NCI-H187 treated with DMSO at 0.1 percent for 48 hours (cell line): ENCODE data around the gene SLC39A8.
"Not testable (repeated sequence)": the region's sequence is repeated elsewhere in the genome, so short reads cannot be mapped to it uniquely, and the experiment has no call there.

ENCODE experiments used
- DNase-seq: peaks from one replicate; lab custom pipeline; 2025; lab: John Stamatoyannopoulos, UW

SLC39A8 gene

DNA sequence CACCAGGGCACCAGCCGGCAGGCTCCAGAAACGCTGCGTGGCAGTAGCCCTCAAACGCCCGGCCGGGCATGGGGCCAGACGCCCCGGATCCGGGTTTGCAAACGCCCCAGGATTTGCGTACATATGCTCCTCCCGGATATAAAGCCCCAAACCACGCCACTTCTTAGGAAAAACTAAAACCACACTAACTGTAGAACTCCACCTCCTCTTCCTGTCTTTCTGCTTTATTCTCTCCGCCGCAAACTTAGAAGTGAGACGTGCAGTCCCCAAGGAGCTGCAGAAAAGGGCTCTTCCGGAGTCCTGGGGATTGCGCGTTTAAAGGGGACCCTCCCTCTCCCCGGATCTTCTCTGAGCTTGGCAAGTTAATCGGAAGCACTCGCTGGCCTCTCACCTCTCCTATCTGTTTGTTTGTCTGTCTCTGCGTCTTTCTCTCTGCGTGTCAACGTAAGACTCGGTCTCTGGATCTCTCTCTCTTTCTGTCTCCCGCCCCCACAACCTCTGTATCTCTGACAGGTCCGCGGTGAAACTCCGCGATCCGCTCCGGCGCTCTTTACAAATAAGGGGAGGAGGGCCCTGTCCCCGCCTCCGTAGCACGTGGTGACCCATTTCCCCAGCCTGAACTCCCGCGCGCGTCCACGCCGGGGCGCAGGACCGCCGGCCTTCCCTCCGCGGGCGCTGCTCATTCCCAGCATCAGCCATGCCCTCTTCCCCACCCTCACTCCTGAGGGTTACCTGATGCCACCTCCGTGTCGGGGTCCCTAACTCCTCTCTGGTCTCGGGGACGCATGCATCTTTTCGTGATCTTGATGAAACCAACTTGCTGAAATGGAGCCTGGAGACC lies at the start of gene SLC39A8:
TSS of gene SLC39A8 (minus strand) at position 529 of the 841 bp plus-strand sequence. CDS start 820 bp downstream, outside the sequence.
- no peak for DNase-seq

DNA sequence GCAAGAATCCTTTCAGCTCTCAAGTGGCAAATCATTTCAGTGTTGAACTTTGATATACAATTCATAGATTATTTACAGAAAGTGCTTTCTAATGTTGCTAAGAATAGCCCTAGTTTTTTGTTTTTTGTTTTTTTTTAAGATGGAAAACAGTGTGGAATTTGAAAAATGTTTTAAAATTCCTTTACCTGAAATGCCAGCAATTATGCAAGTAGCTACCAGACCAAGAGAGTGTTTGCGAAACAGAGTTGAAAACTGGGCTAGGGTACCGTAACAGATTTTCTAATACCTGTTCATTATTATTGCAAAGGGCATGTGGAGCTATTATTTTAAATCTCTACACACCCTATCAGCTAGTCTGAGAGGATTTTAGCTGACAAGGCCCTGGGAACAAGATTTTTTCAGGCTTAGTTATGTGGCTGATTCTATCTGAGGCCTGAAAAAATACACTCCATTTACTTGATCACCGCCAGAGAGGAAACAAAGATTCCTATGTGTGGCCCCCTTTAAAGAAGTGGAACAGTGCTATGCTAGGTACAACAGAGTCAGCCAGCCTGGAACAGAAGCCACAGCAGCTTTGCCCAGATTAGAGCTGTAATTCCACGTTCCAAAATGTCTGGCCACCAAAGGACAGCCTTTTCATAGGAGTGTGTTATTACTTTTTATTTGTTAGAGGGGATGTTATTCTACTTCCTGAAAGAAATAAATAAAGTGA lies 46.9 kb upstream of the SLC39A8 start:
- no peak for DNase-seq

DNA sequence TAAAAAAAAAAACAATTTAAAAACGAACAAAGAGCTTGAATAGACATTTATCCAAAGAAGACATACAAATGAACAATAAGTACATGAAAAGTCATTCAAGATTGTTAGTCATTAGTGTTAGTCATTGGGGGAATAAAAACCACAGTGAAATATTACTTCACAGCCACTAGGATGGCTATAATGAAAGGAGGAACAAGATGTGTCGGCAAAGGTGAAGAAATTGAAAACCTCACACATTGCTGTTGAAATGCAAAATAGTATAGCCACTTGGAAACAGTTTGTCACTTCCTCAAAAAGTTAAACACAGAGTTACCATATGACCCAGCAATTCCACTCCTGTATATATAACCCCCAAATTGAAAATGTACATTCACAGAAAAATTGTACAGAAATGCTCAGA lies 45.2 kb upstream of the SLC39A8 start:
- no peak for DNase-seq

DNA sequence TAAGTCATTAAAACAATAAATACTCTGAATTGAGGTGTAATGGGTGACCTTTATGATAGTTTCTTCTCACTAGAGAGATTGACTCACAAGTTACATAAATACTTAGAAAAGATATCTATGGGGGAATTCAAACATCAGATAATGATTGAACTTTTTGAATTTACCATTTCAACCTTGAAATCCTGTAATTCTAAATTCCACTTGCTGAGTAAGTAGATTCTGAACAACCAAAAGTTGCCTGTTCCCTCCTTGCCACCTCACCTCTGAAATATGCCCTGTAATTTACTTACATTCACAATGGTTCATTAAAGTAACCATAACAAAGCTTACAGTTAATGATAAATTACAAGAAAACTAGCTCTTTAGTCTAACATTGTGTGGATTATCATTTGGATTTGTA lies 43.3 kb upstream of the SLC39A8 start:
- DNase-seq = no peak

DNA sequence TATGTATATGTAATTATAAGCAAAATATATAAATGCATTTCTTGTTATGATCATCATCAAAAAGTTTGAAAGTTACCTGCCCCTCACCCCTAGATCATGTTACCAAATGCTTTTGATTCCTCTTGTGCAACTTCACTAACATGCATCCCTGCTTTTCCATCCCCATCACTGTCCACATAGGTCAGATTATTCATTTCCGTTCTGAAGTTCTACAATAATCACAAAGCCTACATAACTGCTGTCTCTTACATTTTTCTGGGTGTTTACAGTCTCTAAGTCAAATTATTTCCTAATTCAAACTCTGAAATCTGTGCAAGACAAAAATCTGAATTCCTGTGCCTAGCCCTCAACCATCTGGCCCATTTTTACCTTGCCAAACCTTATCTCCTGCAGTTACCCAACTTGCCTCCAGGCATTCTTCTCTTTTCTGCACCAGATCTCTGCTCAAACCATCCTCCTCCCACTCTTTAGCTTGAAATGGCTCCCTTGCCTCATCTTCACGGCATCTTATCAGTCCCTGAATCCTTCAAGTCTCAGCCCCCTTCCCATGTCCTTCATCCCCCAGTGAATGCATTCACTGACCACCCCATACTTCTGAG lies 42.4 kb upstream of the SLC39A8 start:
- no peak for DNase-seq

DNA sequence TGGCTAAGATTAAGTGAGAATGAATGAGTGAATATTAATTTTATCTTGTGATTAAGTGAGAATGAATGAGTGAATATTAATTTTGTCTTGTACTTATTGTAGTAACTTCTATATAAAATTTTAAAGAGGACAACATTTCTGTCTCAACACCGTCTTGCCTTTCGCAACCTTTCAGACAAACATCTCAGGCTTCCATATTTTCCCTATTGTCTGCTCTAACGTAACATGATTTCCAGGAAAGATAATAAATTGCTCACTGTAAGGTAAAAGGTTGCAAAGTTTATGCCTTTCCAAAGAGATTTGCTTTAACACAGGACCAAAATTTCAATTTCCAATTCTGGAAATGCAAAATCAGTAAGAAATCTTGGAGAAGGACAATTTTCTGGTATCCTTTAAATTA lies 41.7 kb upstream of the SLC39A8 start:
- DNase-seq = no peak

DNA sequence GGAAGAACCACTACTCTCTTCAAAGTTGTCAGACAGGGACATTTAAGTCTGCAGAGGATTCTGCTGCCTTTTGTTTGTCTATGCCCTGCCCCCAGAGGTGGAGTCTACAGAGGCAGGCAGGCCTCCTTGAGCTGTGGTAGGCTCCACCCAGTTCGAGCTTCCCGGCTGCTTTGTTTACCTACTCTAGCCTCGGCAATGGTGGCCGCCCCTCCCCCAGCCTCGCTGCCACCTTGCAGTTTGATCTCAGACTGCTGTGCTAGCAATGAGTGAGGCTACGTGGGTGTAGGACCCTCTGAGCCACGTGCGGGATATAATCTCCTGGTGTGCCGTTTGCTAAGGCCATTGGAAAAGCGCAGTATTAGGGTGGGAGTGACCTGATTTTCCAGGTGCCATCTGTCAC lies 35.0 kb upstream of the SLC39A8 start:
- DNase-seq = not testable (repeated sequence)

DNA sequence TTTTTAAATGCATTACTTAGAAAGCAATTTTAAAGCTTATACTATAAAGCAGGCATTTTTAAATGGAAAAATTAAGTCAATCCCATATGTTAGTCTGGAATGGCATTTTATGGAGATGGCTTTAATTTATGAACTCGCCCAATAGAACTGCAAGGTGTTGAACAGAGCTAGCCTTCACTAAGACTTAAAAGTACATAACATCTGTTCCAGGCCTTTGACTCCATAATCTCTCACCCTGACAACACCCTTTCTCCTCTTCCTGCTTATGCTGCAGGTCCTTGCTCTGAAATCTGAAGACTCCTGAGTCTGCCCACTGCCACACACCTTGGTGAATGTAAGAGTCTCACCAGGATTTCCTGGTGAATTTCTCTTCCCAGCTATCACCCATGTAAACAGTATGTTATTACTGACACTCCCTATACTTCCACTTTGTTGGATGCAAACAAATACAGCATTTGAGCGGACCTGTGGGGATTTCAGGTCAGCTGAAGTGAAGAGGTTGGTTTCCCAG lies 17.7 kb upstream of the SLC39A8 start:
- DNase-seq = no peak

DNA sequence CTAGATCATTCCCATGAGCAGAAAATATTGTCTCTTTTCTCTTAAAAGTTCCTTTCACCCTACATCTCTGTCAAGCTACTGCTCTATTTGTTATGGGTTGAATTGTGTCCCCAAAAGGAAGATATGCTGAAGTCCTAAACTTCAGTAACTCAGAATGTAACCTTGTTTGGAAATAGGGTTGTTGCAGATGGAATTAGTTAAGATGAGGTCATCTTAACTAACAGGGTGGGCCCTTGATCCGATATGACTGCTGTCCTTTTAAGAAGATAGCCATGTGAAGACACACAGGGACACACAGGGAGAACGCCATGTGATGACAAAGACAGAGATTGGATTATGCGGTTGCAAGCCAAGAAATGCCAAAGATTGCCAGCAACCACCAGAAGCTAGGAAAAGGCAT lies 12.8 kb upstream of the SLC39A8 start:
- DNase-seq = no peak

DNA sequence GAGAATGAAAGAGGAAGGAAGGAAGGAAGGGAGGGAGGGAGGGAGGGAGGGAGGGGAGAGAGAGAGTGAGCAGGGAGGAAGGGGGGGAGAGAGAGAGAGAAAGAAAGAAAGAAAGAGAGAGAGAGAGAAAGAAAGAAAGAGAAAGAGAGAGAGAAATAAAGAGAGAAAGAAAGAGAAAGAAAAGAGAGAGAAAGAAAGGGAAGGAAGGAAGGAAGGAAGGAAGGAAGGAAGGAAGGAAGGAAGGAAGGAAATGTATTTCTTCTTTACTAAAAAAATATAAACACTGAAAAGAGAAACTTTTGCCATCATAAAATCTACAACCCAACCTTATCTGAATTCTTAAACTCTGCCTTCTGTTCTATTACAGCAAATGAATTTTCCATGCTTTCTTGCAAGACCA lies 12.4 kb upstream of the SLC39A8 start:
- not testable (repeated sequence) for DNase-seq

DNA sequence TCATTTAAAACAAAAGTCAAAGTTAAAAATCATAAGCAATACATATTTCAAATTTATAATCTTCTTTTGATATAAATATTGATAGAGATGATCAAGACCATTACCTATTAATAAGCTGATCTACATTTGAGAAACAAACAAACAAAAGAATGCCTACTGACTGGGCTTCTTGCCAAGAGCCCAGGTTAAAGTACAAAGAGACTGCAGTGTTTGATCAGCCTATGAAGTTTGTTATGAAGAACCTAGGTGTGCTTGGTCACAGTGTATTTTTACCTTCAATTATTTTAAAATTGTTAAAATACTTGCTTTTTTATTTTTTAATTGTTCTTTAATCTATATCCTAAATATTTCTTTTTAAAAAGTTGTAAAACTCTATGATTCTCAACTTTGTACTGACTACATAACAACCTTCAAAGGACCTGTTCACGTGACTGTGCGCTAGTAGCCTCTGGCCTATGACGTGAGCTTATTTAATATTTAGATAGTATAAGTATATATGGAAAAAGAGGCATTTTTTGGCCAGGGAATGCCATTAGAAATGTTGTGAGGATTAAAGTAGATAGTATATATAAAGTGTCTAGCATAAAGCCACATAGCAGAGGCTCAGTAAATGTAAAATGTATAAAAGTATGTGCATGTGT lies 11.4 kb upstream of the SLC39A8 start:
- no peak for DNase-seq

DNA sequence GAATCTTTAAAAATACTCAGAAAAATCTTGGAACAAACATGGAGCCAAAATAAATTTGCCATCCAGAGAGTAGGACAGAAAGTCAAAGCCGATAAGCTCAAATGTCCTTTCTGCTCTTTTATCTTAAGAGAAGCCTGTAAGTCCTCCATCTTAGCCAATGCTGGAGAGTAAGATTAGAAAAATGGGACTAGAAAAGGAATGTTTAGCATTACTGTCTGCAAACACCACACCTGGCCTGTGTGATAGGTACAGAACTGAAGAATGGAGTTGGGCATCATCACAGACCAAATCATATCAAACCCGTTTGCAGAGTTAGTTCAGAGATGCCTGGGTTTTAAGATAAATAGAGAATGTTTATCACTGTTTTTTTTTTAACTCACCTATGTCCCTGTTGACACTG lies 10.5 kb upstream of the SLC39A8 start:
- no peak for DNase-seq

DNA sequence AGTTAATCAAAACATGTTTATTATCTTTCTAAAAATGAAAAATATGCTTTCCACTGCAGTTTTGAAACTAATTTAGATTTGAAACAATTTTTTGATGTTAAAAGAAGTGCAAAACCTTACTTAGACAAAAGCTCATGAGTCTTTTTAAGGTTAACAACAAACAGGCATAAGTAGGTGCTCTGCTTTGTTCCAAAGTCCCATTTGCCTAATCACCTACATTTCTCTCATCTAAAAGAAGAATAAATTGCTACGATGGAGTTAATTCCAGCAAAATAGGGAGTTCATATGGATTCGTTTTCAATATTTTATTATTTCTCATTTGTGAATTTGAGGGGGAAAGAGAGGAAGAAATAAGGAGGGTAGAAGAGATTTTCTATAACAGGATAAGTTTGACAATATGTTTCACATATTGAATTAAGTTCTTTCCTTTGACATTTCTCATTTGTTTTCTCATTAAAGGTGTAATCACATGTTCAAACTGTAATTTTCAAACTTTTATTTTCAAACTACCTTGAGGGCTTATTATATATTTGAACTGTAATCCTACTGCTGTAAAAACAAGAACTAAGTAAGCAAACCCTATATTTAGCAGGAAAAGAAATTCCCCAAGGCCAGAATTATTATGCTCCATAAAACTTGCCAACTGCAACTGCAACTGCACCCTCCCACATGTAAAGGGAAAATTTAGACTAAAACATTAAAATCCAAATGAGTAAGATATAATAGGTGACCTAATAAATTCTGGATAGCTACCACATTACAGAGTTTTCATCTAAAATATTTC lies 9.6 kb upstream of the SLC39A8 start:
- DNase-seq = no peak

DNA sequence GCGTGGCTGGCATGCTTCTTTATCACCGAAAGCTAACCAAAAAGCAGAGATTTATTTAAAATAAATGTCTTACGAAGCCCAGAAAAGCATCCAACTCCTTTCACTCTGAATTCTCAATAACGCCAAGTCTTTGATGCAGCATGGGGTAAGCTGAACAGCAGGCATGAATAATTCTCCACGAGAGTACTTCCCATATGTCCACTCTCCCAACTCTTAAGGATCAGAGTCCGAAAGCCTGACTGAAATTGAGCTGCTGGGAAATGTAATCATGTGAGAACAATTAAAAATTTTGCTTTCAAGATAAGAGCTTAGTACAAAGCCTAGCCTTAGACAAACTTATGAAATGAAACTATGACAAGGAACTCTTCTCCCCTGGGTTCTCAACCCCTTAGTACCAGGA lies 7.5 kb upstream of the SLC39A8 start:
- DNase-seq = no peak

DNA sequence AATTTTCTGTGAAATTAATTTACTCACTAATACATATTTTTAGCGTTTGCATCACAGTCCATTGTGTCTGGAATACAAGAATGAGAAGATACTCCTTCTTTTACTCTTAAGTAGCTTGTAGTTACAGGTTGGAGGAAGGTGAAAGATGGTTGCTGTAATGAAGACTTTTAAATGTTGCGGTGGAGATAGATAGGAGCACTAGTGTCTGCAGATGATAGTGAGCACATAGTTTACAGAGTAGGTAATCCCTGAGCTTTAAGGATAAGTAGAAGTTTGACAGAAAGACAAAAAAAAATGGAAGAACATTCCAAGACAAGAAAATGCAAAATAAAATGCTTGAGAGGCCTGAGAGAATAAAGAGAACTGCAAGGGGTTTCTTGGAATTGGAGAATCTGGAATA lies 5.4 kb upstream of the SLC39A8 start:
- no peak for DNase-seq

DNA sequence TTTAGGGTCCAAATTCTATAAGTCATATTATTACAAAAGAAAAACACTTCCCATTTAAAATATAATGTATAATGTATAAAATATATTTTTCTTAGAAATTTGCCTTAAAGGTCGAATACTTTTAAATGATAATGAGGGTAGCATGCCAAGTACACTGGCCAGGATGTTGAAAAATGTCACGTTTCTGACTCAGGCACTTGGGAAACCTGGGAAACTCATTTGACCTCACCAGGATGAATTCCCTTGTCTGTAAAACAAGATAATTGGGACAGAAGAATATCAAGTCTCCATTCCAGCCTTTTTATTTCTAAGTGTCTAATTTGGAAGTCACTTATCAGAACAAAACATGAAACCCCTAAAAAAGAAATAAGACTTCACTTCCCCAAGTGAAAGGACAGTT lies 3.4 kb upstream of the SLC39A8 start:
- DNase-seq = no peak

DNA sequence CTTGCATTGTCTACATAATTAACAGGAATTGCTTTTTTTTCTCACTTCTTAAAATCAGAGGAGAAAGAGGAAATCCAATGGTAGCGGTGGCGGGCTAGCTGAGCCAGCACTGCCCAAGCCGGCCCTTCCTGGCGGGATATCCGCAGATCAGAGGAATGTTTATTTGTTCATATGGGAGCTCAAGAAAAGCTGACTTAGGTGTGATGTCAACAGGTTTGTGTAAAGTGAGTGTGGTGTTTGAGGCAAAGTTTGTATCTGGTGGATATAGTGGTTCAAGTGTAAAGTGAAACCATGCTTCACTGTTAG lies 466 bp upstream of the SLC39A8 start:
- no peak for DNase-seq

DNA sequence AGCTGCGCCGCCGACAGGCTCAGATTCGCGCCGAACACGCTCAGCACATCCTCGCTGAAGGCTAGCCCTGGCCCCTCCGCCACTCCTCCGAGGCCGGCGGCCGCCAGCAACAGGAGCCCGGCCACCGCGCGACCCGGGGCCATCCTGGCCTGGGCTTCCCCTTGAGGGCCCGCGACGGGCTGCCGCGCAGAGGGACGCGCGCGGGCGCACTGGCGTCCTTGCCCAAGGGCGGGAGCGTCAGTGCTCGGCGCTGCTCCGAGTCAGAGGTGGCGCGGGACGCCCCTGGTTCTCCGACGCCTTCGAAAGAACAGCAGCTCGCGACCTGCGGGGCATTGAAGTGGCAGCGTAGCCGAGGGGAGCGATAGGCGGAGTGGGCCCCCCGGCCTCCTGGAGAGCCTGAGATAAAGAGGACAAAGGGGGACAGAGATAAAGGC lies 745 bp downstream of the SLC39A8 start:
- no peak for DNase-seq

DNA sequence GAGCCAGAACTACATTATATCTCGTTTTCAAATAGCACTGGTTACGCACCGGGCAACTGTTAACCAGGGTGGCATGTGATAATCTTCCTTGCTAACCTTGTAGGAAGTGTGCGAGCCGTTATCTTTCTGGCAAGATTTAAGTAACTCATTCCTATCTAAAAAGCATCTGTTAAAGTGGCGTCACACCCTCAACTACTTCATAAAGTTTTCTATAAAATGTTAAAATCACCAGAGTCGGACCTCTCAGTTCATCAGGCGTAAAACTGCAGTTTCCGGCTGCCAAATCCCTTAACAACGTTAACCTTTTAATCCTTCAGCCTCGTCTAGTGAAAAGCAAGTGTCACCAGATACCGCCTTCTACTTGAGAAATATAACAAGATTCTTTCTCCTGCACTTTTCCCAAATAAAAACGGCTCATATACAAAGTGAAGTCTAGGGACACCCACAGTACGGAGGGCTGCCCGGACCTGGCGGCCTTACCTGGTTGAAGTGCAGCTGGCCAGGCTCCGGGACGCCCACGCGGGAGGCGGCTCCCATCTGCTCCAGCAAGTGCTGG lies 1.2 kb downstream of the SLC39A8 start:
- DNase-seq = no peak

DNA sequence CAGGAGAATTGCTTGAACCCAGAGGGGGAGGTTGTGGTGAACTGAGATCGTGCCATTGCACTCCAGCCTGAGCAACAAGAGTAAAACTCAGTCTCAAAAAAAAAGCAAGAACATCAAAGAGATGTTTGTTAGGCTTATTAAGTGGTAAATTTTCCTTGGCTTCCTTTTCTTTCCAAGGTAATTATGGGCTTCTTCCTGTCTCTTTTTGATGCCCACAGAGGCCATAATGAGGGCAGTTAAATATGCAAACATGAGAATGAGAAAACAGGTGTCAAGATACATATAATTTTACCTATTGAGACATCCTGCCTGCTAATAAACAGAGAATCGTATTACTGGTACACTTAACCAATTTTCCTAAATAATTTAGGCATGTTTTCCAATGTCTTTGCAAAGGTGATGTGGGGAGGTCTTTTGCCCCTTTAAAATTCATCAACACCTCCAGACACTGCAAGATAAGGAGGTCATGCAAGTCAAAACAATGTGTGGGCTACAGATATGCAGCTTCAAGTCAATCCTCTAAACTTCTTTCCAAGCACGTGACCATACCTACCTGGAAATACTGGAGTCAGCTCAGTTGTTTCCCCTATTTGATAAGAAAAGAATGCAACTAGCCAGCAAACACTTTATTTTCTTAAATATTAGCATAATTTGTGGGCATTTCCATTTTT lies 2.7 kb downstream of the SLC39A8 start:
- no peak for DNase-seq

DNA sequence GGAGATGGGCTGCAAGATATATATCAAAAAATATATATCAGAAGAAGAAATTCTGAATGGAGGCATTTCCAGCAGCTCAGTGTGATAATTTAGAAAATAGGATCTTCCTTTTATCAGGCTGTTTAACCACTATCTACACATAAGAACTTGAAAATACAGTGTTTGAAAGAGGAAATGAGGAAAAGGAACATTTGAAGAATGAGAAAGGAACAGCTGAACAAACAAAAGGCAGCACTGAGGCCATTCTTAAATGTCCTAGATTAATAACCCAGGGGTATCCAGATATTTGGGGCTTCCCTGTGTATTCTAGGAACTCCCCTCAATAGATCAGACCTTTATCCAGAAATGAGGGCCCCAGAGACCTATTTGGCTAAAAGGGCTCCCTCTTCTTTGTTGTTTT lies 4.1 kb downstream of the SLC39A8 start:
- no peak for DNase-seq
